Calu3 (cell line): ENCODE results near the gene NXN. TPM values are rescaled to one million over a fixed set of nuclear protein-coding genes. Genes with fewer than 3 reads are reported as not detected.

ENCODE experiments used
- BruUV-seq: library from RNA; stranded (reverse); fragments of 400-500 nt; replicated peaks from 2 replicates; lab custom pipeline; 2021; lab: Mats Ljungman, UMichigan
- CTCF ChIA-PET: fragments of 300-600 bp; sonication (Branson Sonifier 250); formaldehyde crosslinking; loops from one replicate; lab custom pipeline; 2022; ENCODE audit warnings: antibody characterized with exemption; lab: Charles Lee
- DNase-seq: peaks from one replicate; pipeline ENCODE4 v3.0.0; 2022
- H3K27ac Mint-ChIP-seq: one replicate; pipeline ENCODE4 v1.8.0; 2022; ENCODE audit warnings: mixed read lengths; ENCODE audit not compliant: unreplicated experiment
- H3K27me3 Mint-ChIP-seq: one replicate; pipeline ENCODE4 v1.8.0; 2022; ENCODE audit warnings: mixed read lengths; ENCODE audit not compliant: unreplicated experiment
- H3K36me3 Mint-ChIP-seq: one replicate; pipeline ENCODE4 v1.8.0; 2022; ENCODE audit warnings: mild to moderate bottlenecking, moderate library complexity, mixed read lengths; ENCODE audit not compliant: insufficient read depth, unreplicated experiment
- H3K4me1 Mint-ChIP-seq: one replicate; pipeline ENCODE4 v1.8.0; 2022; ENCODE audit warnings: mild to moderate bottlenecking, low read depth, mixed read lengths; ENCODE audit not compliant: unreplicated experiment
- H3K4me3 Mint-ChIP-seq: one replicate; pipeline ENCODE4 v1.8.0; 2022; ENCODE audit warnings: mild to moderate bottlenecking, low read depth, moderate library complexity, mixed read lengths; ENCODE audit not compliant: unreplicated experiment
- H3K9me3 Mint-ChIP-seq: one replicate; pipeline ENCODE4 v1.8.0; 2022; ENCODE audit warnings: low read depth, mixed read lengths; ENCODE audit not compliant: unreplicated experiment
- CTCF ChIP-seq: fragments of 200-600 bp; IDR thresholded peaks from one replicate; pipeline ENCODE4 v1.8.0; 2022; ENCODE audit warnings: antibody characterized with exemption; ENCODE audit not compliant: unreplicated experiment
- intact Hi-C: fragments of 100-400 bp; cut with micrococcal nuclease; formaldehyde crosslinking; loops from one replicate; pipeline ENCODE4 v1.10.0; 2022; ENCODE audit not compliant: unreplicated experiment
- total RNA-seq: library from RNA; stranded (reverse); gene quantifications from 2 replicates; pipeline ENCODE4 v1.2.3, GENCODE V29; 2022

NXN gene
- total RNA-seq, 1 experiment from 2014 or later: 1.8 TPM

DNA sequence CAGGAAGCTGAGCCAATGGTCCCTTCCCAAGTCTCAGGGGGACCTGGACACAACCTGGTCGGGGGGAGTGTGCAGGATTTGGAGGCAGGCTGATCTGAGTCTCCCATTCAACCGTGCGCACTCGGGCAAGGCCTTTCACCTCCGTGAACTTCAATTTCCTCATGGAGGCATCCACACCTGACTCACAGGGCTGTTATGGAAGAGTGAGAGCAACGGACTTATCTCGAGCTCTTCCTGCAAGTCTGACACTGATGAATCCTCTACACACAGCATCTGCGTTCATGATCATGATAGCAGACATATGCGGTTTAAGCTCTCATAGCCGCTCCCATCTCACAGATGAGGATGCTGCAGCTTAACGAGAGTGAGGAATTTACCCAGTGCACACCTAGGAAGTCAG lies 39.0 kb upstream of the NXN start:
- H3K36me3 Mint-ChIP-seq: peaks cover 11% of the 10 kb centered on the region
- TF ChIP-seq CTCF: no peak
- DNase-seq: no peak
- no peaks in the 10 kb centered on the region for H3K4me1 Mint-ChIP-seq
- CTCF ChIA-PET: no interaction called here
- no peak overlapping the region for H3K27ac Mint-ChIP-seq
- H3K9me3 Mint-ChIP-seq: no peaks in the 10 kb centered on the region
- BruUV-seq: no TSS peak
- intact Hi-C loops: no loop called here
- H3K4me3 Mint-ChIP-seq: no peak overlapping the region
- H3K27me3 Mint-ChIP-seq: no peaks in the 10 kb centered on the region

DNA sequence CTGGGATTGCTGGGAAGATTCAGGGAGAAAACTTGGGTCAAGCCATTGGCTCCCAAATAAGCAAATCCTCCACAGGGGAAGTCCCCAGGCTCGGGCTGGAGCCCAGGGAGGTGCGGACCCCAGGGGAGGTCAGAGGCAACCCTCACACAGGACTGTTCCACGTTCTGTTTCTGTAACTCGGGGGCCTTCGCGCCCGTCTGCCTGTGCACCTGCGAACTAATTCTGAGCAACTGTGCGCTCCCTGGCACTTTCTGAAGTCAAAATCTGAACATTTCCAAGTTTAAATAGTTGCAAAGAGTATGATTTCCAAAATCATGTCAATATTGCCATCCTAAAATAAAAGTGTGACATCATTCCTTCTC lies 34.1 kb upstream of the NXN start:
- intact Hi-C loops: no loop called here
- TF ChIP-seq CTCF: no peak
- no peak overlapping the region for H3K4me3 Mint-ChIP-seq
- peaks cover under 1% of the 10 kb centered on the region for H3K36me3 Mint-ChIP-seq
- no peak overlapping the region for H3K27ac Mint-ChIP-seq
- H3K27me3 Mint-ChIP-seq: no peaks in the 10 kb centered on the region
- CTCF ChIA-PET: no interaction called here
- DNase-seq: no peak
- H3K9me3 Mint-ChIP-seq: no peaks in the 10 kb centered on the region
- no peaks in the 10 kb centered on the region for H3K4me1 Mint-ChIP-seq
- no TSS peak for BruUV-seq

DNA sequence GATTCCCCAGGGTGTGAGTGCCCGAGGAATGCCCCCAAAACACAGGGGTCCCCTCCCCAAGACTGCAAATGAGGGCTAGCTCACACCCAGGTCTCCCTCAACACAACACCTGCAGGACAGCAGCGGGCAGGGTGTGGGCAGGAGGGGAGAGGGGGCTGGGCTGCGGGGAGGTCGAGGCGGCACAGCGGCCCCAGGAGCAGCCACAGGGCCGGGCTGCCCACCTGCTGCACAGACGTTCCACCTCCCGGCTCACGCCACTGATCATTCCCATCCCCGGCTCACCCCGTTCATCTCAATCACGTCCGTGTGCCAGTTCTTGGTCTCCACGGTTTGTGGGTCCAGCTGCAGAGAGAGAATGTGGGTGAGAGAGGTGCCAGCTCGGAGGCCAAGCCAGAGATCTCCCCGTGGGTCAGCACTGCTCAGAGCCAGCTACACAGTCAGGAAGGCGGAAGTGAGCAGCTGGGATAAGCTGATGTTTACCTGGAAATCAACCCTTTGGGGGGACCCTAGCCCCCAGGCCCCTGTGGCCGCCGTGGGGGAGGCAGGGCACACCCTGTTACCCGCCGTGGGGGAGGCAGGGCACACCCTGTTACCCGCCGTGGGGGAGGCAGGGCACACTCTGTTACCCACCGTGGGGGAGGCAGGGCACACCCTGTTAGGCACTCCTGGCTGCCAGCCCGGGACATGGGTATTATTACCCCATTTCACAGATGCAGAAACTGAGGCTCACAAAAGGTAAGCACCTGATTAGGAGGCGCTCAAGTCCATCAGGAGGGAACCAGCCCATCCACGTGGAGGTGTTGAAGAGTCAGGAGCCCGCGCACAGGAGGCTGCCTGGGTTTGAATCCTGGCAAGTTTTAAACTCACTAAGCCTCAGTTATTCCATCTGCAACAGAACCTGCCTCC lies 33.5 kb upstream of the NXN start:
- no peak for TF ChIP-seq CTCF
- H3K27me3 Mint-ChIP-seq: no peaks in the 10 kb centered on the region
- no peak overlapping the region for H3K27ac Mint-ChIP-seq
- H3K36me3 Mint-ChIP-seq: peaks cover 6% of the 10 kb centered on the region
- CTCF ChIA-PET: no interaction called here
- no TSS peak for BruUV-seq
- H3K4me1 Mint-ChIP-seq: no peaks in the 10 kb centered on the region
- no peak overlapping the region for H3K4me3 Mint-ChIP-seq
- no peak for DNase-seq
- intact Hi-C loops: no loop called here
- H3K9me3 Mint-ChIP-seq: no peaks in the 10 kb centered on the region

- CTCF ChIA-PET: no interaction called here
- Mint-ChIP-seq H3K9me3 (no peaks in the 10 kb centered on the region), H3K27ac (no peak overlapping the region), H3K36me3 (peaks cover 10% of the 10 kb centered on the region), H3K4me3 (no peak overlapping the region), H3K4me1 (no peaks in the 10 kb centered on the region), H3K27me3 (no peaks in the 10 kb centered on the region)
- no peak for DNase-seq
- no peak for TF ChIP-seq CTCF
- no TSS peak for BruUV-seq
- intact Hi-C loops: no loop called here
Measured at GRCh38 chr17:1011760-1012735, 32.5 kb upstream of the NXN start.
